ENCODE data around the gene GLS.

Gene GLS

DNA sequence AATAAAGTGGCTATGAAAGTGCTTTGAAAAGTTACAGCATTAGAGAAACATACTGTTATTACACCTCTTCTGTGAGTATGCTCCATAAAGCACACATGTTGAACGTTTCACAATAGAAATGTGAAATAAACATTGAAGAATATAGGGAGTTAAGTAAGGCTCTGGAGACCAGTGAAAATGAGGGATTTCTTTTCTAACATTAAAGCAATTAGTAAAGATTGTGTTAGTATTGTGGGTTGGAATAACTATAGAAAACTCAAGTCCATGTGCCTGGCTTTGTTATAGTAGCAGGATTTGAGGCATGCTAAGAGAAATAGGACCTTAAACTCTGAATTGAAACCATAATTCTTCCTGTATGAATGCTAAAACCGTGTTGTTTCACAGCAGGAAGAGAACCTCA, 63.1 kb downstream of the GLS start:
- no peak overlapping the region for H3K4me3 ChIP-seq (ENCODE audit: low read length)
- H3K27ac ChIP-seq (ENCODE audit: low read length): no peak overlapping the region
- no peak overlapping the region for H2AFZ ChIP-seq (ENCODE audit: low read depth, low read length)
- H3K9ac ChIP-seq (ENCODE audit: low read length): no peak overlapping the region
- H3K27me3 ChIP-seq (ENCODE audit: low read depth, low read length): no peaks in the 10 kb centered on the region
- H4K20me1 ChIP-seq (ENCODE audit: insufficient read depth, low read length): 0 out of 2 replicates have a peak, but pooled peaks cover 7% of the 10 kb centered on the region
- peaks cover 3% of the 10 kb centered on the region for H3K36me3 ChIP-seq (replicated peaks; ENCODE audit: low read depth, low read length)
- H3K79me2 ChIP-seq (ENCODE audit: low read length): no peaks in the 10 kb centered on the region
- TF ChIP-seq, protein P1, sequence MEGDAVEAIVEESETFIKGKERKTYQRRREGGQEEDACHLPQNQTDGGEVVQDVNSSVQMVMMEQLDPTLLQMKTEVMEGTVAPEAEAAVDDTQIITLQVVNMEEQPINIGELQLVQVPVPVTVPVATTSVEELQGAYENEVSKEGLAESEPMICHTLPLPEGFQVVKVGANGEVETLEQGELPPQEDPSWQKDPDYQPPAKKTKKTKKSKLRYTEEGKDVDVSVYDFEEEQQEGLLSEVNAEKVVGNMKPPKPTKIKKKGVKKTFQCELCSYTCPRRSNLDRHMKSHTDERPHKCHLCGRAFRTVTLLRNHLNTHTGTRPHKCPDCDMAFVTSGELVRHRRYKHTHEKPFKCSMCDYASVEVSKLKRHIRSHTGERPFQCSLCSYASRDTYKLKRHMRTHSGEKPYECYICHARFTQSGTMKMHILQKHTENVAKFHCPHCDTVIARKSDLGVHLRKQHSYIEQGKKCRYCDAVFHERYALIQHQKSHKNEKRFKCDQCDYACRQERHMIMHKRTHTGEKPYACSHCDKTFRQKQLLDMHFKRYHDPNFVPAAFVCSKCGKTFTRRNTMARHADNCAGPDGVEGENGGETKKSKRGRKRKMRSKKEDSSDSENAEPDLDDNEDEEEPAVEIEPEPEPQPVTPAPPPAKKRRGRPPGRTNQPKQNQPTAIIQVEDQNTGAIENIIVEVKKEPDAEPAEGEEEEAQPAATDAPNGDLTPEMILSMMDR (IDR thresholded peaks at IDR 0.05; ENCODE audit: low read depth, low read length): no peak
- no peak for TF ChIP-seq EZH2phosphoT487 (IDR thresholded peaks at IDR 0.05; ENCODE audit: low read depth)
- H3K9me3 ChIP-seq (ENCODE audit: insufficient read depth, low read length): no peaks in the 10 kb centered on the region
- no peak overlapping the region for H3K4me2 ChIP-seq (ENCODE audit: low read length)
- H3K4me1 ChIP-seq (ENCODE audit: low read length): peaks cover 24% of the 10 kb centered on the region

DNA sequence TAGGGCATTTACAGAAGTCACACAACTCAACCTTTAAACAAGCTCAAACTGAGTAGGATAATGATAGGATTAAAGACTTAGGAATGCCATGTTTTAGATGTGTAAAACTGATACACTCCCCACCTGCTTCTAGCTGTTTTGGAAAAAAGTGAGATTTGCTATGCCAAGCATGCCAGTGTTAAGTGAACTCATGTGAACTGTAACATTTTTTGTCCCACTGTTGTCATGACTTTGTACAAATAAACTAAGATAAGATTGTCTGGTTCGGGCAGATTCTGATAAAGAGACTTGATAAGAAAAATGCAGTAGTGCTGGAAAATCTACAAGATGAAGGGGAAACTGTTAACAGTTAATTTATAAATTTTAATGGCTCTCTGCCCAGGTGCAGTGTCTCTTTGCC, 66.5 kb downstream of the GLS start:
- Histone ChIP-seq H3K27ac (ENCODE audit: low read length) (no peak overlapping the region), H4K20me1 (ENCODE audit: insufficient read depth, low read length) (0 out of 2 replicates have a peak, but pooled peaks cover 7% of the 10 kb centered on the region), H2AFZ (ENCODE audit: low read depth, low read length) (no peak overlapping the region), H3K9me3 (ENCODE audit: insufficient read depth, low read length) (no peaks in the 10 kb centered on the region), H3K36me3 (replicated peaks; ENCODE audit: low read depth, low read length) (no peaks in the 10 kb centered on the region), H3K79me2 (ENCODE audit: low read length) (no peaks in the 10 kb centered on the region), H3K9ac (ENCODE audit: low read length) (no peak overlapping the region), H3K27me3 (ENCODE audit: low read depth, low read length) (no peaks in the 10 kb centered on the region), H3K4me1 (ENCODE audit: low read length) (peaks cover 24% of the 10 kb centered on the region), H3K4me3 (ENCODE audit: low read length) (no peak overlapping the region), H3K4me2 (ENCODE audit: low read length) (peak overlapping the region; percentile 52)
- TF ChIP-seq EZH2phosphoT487 (IDR thresholded peaks at IDR 0.05; ENCODE audit: low read depth): no peak

DNA sequence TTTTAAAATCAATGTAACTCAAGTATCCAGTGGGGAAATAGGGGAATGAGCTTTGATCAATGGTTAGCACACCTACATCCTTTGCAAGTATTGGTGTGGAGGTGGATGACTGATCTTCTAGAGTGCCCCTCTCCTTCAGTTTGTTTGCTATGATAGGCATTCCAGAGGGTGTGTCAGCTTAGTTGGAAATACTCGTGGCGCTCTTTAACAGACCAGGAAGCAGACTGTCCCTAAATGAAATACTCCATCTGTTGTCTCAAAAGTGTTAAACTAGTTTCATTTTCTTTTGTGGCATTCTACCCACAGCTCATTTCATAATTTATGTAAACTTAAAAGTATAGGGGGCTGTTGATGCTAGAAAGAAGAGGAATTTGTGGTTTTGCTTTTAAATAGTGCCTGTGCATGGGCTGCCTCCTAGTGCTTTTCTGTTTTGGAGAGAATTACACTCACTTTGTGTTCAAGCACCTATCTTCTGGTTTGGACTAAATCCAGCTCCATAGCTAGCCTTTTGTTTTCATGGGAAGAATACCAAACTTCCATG, 67.2 kb downstream of the GLS start:
- Histone ChIP-seq H3K4me2 (ENCODE audit: low read length) (peak overlapping the region; percentile 52), H3K27ac (ENCODE audit: low read length) (peak overlapping the region; percentile 25; the same call in 1 of the 2 replicates), H3K36me3 (replicated peaks; ENCODE audit: low read depth, low read length) (no peaks in the 10 kb centered on the region), H4K20me1 (ENCODE audit: insufficient read depth, low read length) (0 out of 2 replicates have a peak, but pooled peaks cover 7% of the 10 kb centered on the region), H3K4me1 (ENCODE audit: low read length) (peaks cover 24% of the 10 kb centered on the region), H2AFZ (ENCODE audit: low read depth, low read length) (no peak overlapping the region), H3K9ac (ENCODE audit: low read length) (no peak overlapping the region), H3K9me3 (ENCODE audit: insufficient read depth, low read length) (no peaks in the 10 kb centered on the region), H3K4me3 (ENCODE audit: low read length) (peak overlapping the region; percentile 23), H3K79me2 (ENCODE audit: low read length) (no peaks in the 10 kb centered on the region), H3K27me3 (ENCODE audit: low read depth, low read length) (no peaks in the 10 kb centered on the region)
- TF ChIP-seq, protein P1 (IDR thresholded peaks at IDR 0.05; ENCODE audit: low read depth, low read length): peak; percentile 44
- TF ChIP-seq EZH2phosphoT487 (IDR thresholded peaks at IDR 0.05; ENCODE audit: low read depth): no peak

DNA sequence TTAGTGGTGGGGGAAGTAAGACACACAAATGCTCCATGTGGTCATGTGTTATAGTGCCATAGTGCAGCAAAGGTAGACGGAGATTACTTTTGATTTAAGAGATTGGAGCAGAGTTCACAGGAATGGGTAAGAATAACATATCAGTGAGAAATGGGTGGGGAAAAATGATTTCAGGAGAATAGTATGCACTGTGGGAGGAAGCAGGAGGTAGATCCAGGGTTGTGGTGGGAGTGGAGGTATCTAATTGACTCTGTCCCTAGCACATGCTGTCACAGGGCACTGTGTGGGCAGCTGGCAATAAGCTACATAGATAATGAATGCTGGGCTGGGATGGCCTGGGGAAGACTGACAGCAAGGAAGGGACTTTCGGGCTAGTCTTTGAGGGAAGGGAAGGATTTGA, 68.0 kb downstream of the GLS start:
- H3K36me3 ChIP-seq (replicated peaks; ENCODE audit: low read depth, low read length): no peaks in the 10 kb centered on the region
- no peaks in the 10 kb centered on the region for H3K79me2 ChIP-seq (ENCODE audit: low read length)
- H3K4me1 ChIP-seq (ENCODE audit: low read length): peaks cover 24% of the 10 kb centered on the region
- no peaks in the 10 kb centered on the region for H3K27me3 ChIP-seq (ENCODE audit: low read depth, low read length)
- no peak overlapping the region for H3K4me3 ChIP-seq (ENCODE audit: low read length)
- no peak overlapping the region for H3K27ac ChIP-seq (ENCODE audit: low read length)
- no peaks in the 10 kb centered on the region for H3K9me3 ChIP-seq (ENCODE audit: insufficient read depth, low read length)
- H3K9ac ChIP-seq (ENCODE audit: low read length): no peak overlapping the region
- TF ChIP-seq, protein P1 (IDR thresholded peaks at IDR 0.05; ENCODE audit: low read depth, low read length): no peak
- TF ChIP-seq EZH2phosphoT487 (IDR thresholded peaks at IDR 0.05; ENCODE audit: low read depth): no peak
- H3K4me2 ChIP-seq (ENCODE audit: low read length): no peak overlapping the region
- H4K20me1 ChIP-seq (ENCODE audit: insufficient read depth, low read length): 0 out of 2 replicates have a peak, but pooled peaks cover 7% of the 10 kb centered on the region
- no peak overlapping the region for H2AFZ ChIP-seq (ENCODE audit: low read depth, low read length)
